HG03097 (cell line): ENCODE results near the gene TUBE1.
A peak's percentile ranks its signal among the peaks of the same experiment; 100 is the strongest.
"Not testable (repeated sequence)": the region's sequence is repeated elsewhere in the genome, so short reads cannot be mapped to it uniquely, and the experiment has no call there.

Experiments
- ATAC-seq: cut with Tn5 transposase; IDR thresholded peaks from one replicate; pipeline ENCODE4 v1.9.1; 2021; ENCODE audit not compliant: unreplicated experiment, low FRiP score

TUBE1 gene

GRCh38 chr6:112065426-112065986 is 21.8 kb downstream of the TUBE1 start:
- ATAC-seq, result no peak

- ATAC-seq, result no peak
Observed at GRCh38 chr6:112062966-112063365, 24.3 kb downstream of the TUBE1 start.

GRCh38 chr6:112061605-112062004 is 25.7 kb downstream of the TUBE1 start:
- no peak for ATAC-seq

- no peak for ATAC-seq
Observed at GRCh38 chr6:112058243-112059032, 28.8 kb downstream of the TUBE1 start.

- no peak for ATAC-seq
Observed at GRCh38 chr6:112054555-112055190, 32.6 kb downstream of the TUBE1 start.

- no peak for ATAC-seq
Observed at GRCh38 chr6:112054001-112054400, 33.3 kb downstream of the TUBE1 start, which contains the start of gene CCN6. Gene CCN6, plus strand, starts transcription at chr6:112054104. Its CDS starts 254 bp downstream, at chr6:112054358.

- ATAC-seq, result not testable (repeated sequence)
Observed at GRCh38 chr6:112051251-112051740, 36.0 kb downstream of the TUBE1 start.

GRCh38 chr6:112050429-112050828 is 36.9 kb downstream of the TUBE1 start:
- ATAC-seq, result no peak

GRCh38 chr6:112049996-112050395 is 37.3 kb downstream of the TUBE1 start:
- no peak for ATAC-seq

- ATAC-seq, result no peak
Observed at GRCh38 chr6:112049026-112049799, 38.1 kb downstream of the TUBE1 start.

- not testable (repeated sequence) for ATAC-seq
Observed at GRCh38 chr6:112047523-112047922, 39.8 kb downstream of the TUBE1 start.

- no peak for ATAC-seq
Observed at GRCh38 chr6:112044856-112045255, 42.4 kb downstream of the TUBE1 start.

GRCh38 chr6:112044196-112044595 is 43.1 kb downstream of the TUBE1 start:
- ATAC-seq, result no peak

GRCh38 chr6:112043032-112044007 is 44.0 kb downstream of the TUBE1 start:
- ATAC-seq, result peak; percentile 87

GRCh38 chr6:112041535-112041934 is 45.7 kb downstream of the TUBE1 start:
- ATAC-seq, result no peak

- no peak for ATAC-seq
Observed at GRCh38 chr6:112040956-112041355, 46.3 kb downstream of the TUBE1 start.

- no peak for ATAC-seq
Observed at GRCh38 chr6:112039431-112039770, 47.9 kb downstream of the TUBE1 start.

- ATAC-seq, result no peak
Observed at GRCh38 chr6:112038756-112039430, 48.4 kb downstream of the TUBE1 start.

- ATAC-seq, result no peak
Observed at GRCh38 chr6:112038268-112038667, 49.0 kb downstream of the TUBE1 start.
